ENCODE data around the gene PPM1D. TPM values are rescaled to one million over a fixed set of nuclear protein-coding genes. Genes with fewer than 3 reads are reported as not detected.
"Not testable (repeated sequence)": the region's sequence is repeated elsewhere in the genome, so short reads cannot be mapped to it uniquely, and the experiment has no call there.

PPM1D gene
- polyA plus RNA-seq, 1 of the 3 experiments (the other 2 are of a cell fraction), result 8.8 TPM

GRCh38 chr17:60614247-60614646 lies 14.3 kb downstream of the PPM1D start:
- Histone ChIP-seq H3K79me2 (ENCODE audit: insufficient read depth) (peaks cover 98% of the 10 kb centered on the region), H4K20me1 (ENCODE audit: insufficient read depth) (peaks cover 92% of the 10 kb centered on the region), H3F3A (replicated peaks; ENCODE audit: insufficient read depth) (peaks cover 15% of the 10 kb centered on the region)
- POLR2A ChIA-PET; H3K4me2 ChIP-seq; H2AFZ ChIP-seq (ENCODE audit: low read depth); H3K27me3 ChIP-seq (ENCODE audit: insufficient read depth); H3K4me3 ChIP-seq (ENCODE audit: low read depth in 2 of 2, low read length in 1 of 2); H3K4me1 ChIP-seq (ENCODE audit: control insufficient read depth in 1 of 2, insufficient read depth in 2 of 2, low read depth in 1 of 2, low read length in 1 of 2); H3K9me3 ChIP-seq; H3K9ac ChIP-seq; H3K9me2 ChIP-seq; H3K36me3 ChIP-seq (replicated peaks in 1 of 2; ENCODE audit: control insufficient read depth in 1 of 2, insufficient read depth in 2 of 2, low read length in 1 of 2); H3K27ac ChIP-seq (ENCODE audit: low read depth in 2 of 2, low read length in 1 of 2); DNase-seq: not testable (repeated sequence)
- 95% methylated on average over 3 of the region's 3 CpGs for WGBS (ENCODE audit: low lambda C conversion rate)
- CTCF ChIA-PET, result interaction anchor here (2.0 to 2.1 kb wide), 2 partner anchors 24 to 26 kb away, joined by 8 to 17 read pairs; no protein-coding TSS in a partner anchor

GRCh38 chr17:60615108-60615507 lies 15.1 kb downstream of the PPM1D start:
- H3K4me1 ChIP-seq (ENCODE audit: control insufficient read depth in 1 of 2, insufficient read depth in 2 of 2, low read depth in 1 of 2, low read length in 1 of 2), result peaks cover 0 to 6% of the 10 kb centered on the region in 2 experiments; a peak in 1 of 4 replicates
- no peaks in the 10 kb centered on the region for H3K9me3 ChIP-seq
- TF ChIP-seq NRF1 (IDR thresholded peaks at IDR 0.05; ENCODE audit: low read depth, low read length), result no peak
- no peak for TF ChIP-seq NFIC (IDR thresholded peaks at IDR 0.05; ENCODE audit: borderline replicate concordance)
- TF ChIP-seq FOSL2 (IDR thresholded peaks at IDR 0.05; ENCODE audit: borderline replicate concordance, low read depth), result no peak
- TF ChIP-seq TAF1 (IDR thresholded peaks at IDR 0.05; ENCODE audit: borderline replicate concordance, low read depth, low read length), result no peak
- TF ChIP-seq TEAD4 (IDR thresholded peaks at IDR 0.05; ENCODE audit: borderline replicate concordance, insufficient read depth), result no peak
- TF ChIP-seq TCF12 (IDR thresholded peaks at IDR 0.05), result no peak
- no peak for TF ChIP-seq FOXJ3 (CRISPR knock-in tag; IDR thresholded peaks at IDR 0.05)
- no peaks in the 10 kb centered on the region for H3K9me2 ChIP-seq
- H2AFZ ChIP-seq (ENCODE audit: low read depth), result no peak overlapping the region
- H3K79me2 ChIP-seq (ENCODE audit: insufficient read depth), result peaks cover 98% of the 10 kb centered on the region
- no peak overlapping the region for H3K4me3 ChIP-seq (ENCODE audit: low read depth in 2 of 2, low read length in 1 of 2)
- no peak overlapping the region for H3K4me2 ChIP-seq
- POLR2A ChIA-PET, result interaction anchor here (1.0 kb wide), 1 partner anchor 62 kb away, joined by 3 read pairs; no protein-coding TSS in a partner anchor
- no peaks in the 10 kb centered on the region for H3K27me3 ChIP-seq (ENCODE audit: insufficient read depth)
- peaks cover 92% of the 10 kb centered on the region for H4K20me1 ChIP-seq (ENCODE audit: insufficient read depth)
- CTCF ChIA-PET, result interaction anchor here (1.0 to 2.0 kb wide), 3 partner anchors 12 to 25 kb away, joined by 3 to 8 read pairs (median 6); no protein-coding TSS in a partner anchor
- 93% methylated on average over 7 of the region's 7 CpGs for WGBS (ENCODE audit: low lambda C conversion rate)
- no peak for DNase-seq
- H3F3A ChIP-seq (replicated peaks; ENCODE audit: insufficient read depth), result peaks cover 19% of the 10 kb centered on the region
- H3K36me3 ChIP-seq (replicated peaks in 1 of 2; ENCODE audit: control insufficient read depth in 1 of 2, insufficient read depth in 2 of 2, low read length in 1 of 2), result peaks cover 0 to 4% of the 10 kb centered on the region in 2 experiments
- no peak overlapping the region for H3K27ac ChIP-seq (ENCODE audit: low read depth in 2 of 2, low read length in 1 of 2)
- no peak overlapping the region for H3K9ac ChIP-seq

GRCh38 chr17:60615840-60616239 lies 15.8 kb downstream of the PPM1D start:
- Histone ChIP-seq H2AFZ (ENCODE audit: low read depth) (no peak overlapping the region), H4K20me1 (ENCODE audit: insufficient read depth) (peaks cover 92% of the 10 kb centered on the region), H3K4me3 (ENCODE audit: low read depth in 2 of 2, low read length in 1 of 2) (no peak overlapping the region), H3K27ac (ENCODE audit: low read depth in 2 of 2, low read length in 1 of 2) (no peak overlapping the region), H3K9me3 (no peaks in the 10 kb centered on the region), H3K27me3 (ENCODE audit: insufficient read depth) (no peaks in the 10 kb centered on the region), H3K36me3 (replicated peaks in 1 of 2; ENCODE audit: control insufficient read depth in 1 of 2, insufficient read depth in 2 of 2, low read length in 1 of 2) (peaks cover 0 to 6% of the 10 kb centered on the region in 2 experiments), H3K4me1 (ENCODE audit: control insufficient read depth in 1 of 2, insufficient read depth in 2 of 2, low read depth in 1 of 2, low read length in 1 of 2) (0 out of 4 replicates have a peak, but pooled peaks cover 0 to 6% of the 10 kb centered on the region in 2 experiments), H3F3A (replicated peaks; ENCODE audit: insufficient read depth) (peaks cover 16% of the 10 kb centered on the region), H3K79me2 (ENCODE audit: insufficient read depth) (peaks cover 98% of the 10 kb centered on the region), H3K9me2 (no peaks in the 10 kb centered on the region), H3K4me2 (no peak overlapping the region), H3K9ac (no peak overlapping the region)
- 97% methylated on average over 3 of the region's 3 CpGs for WGBS (ENCODE audit: low lambda C conversion rate)
- ChIA-PET CTCF (interaction anchor here (1.0 to 1.6 kb wide), 2 partner anchors 11 to 22 kb away, joined by 3 to 6 read pairs; no protein-coding TSS in a partner anchor), POLR2A (interaction anchor here (1.0 kb wide), 1 partner anchor 61 kb away, joined by 3 read pairs; no protein-coding TSS in a partner anchor)
- no peak for DNase-seq
- TF ChIP-seq CHD2 (IDR thresholded peaks at IDR 0.05; ENCODE audit: low read length, partially characterized antibody), result no peak
- no peak for TF ChIP-seq POLR2AphosphoS5 (IDR thresholded peaks at IDR 0.05; ENCODE audit: low read depth, low read length)
- TF ChIP-seq MEF2A (IDR thresholded peaks at IDR 0.05; ENCODE audit: borderline replicate concordance, low read depth), result no peak
- no peak for TF ChIP-seq PBX3 (IDR thresholded peaks at IDR 0.05)
- TF ChIP-seq NRF1 (IDR thresholded peaks at IDR 0.05; ENCODE audit: low read depth, low read length), result no peak
- no peak for TF ChIP-seq ELF1 (IDR thresholded peaks at IDR 0.05)
- no peak for TF ChIP-seq CTCF (IDR thresholded peaks at IDR 0.05)
- no peak for TF ChIP-seq TEAD4 (IDR thresholded peaks at IDR 0.05; ENCODE audit: borderline replicate concordance, insufficient read depth)
- no peak for TF ChIP-seq YY1 (IDR thresholded peaks at IDR 0.05; ENCODE audit: low read depth)
- TF ChIP-seq USF1 (IDR thresholded peaks at IDR 0.05; ENCODE audit: borderline replicate concordance, low read depth), result no peak
- no peak for TF ChIP-seq RCOR1 (IDR thresholded peaks at IDR 0.05; ENCODE audit: low read length)
- TF ChIP-seq RAD21 (IDR thresholded peaks at IDR 0.05; ENCODE audit: low read length), result no peak
- TF ChIP-seq RFX5 (IDR thresholded peaks at IDR 0.05; ENCODE audit: low read length), result no peak
- TF ChIP-seq IRF3 (IDR thresholded peaks at IDR 0.05; ENCODE audit: low read depth, low read length), result no peak

All from SK-N-SH (cell line).